Germinal center (tissue), 1 donor: ENCODE data around the gene TEX53.

Experiments
- DNase-seq: peaks from one replicate; pipeline ENCODE4 v3.0.0; 2012; ENCODE audit warnings: mixed read lengths, low spot score

Gene TEX53

DNA sequence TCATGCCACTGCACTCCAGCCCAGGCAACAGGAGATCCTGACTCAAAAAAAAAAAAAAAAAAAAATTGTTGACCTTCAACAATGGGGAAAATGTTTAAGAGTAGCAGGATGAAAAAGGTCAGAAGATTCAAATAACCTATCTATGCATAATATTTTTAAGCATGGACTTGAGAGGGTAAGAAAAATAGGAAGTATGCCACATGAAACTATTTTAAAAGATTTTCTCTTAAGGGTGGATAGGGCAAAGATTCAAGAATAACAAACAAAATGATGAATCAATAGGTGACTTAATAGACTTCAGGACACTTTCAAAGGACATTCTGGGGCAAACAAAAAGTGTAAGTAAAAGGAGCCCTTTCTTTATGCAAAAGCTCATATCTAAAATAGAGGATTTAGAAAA, 21.2 kb upstream of the TEX53 start:
- DNase-seq: no peak

GRCh38 chr9:114678130-114678529, 20.5 kb upstream of the TEX53 start:
- DNase-seq: no peak

DNA sequence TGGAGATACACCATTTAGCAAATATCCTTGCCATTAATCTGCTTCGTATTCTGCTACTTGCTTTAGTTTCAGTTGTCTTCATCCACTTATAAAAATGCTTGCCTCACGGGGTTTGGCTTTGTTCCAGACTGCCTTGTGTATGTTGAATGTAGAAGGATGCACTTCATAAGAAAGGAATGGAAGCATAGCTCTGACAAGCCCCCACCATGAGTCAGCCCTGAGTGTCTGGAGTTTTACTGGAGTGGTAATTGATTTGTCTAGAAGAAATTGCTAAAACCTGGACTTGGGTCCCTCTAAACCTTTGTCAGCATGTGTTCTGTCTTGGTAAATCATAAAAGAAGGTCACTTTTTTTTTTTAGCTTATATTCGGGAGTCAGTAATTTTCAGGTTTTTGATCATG, 19.8 kb upstream of the TEX53 start:
- DNase-seq: no peak

GRCh38 chr9:114676901-114677300, 19.3 kb upstream of the TEX53 start:
- no peak for DNase-seq

DNA sequence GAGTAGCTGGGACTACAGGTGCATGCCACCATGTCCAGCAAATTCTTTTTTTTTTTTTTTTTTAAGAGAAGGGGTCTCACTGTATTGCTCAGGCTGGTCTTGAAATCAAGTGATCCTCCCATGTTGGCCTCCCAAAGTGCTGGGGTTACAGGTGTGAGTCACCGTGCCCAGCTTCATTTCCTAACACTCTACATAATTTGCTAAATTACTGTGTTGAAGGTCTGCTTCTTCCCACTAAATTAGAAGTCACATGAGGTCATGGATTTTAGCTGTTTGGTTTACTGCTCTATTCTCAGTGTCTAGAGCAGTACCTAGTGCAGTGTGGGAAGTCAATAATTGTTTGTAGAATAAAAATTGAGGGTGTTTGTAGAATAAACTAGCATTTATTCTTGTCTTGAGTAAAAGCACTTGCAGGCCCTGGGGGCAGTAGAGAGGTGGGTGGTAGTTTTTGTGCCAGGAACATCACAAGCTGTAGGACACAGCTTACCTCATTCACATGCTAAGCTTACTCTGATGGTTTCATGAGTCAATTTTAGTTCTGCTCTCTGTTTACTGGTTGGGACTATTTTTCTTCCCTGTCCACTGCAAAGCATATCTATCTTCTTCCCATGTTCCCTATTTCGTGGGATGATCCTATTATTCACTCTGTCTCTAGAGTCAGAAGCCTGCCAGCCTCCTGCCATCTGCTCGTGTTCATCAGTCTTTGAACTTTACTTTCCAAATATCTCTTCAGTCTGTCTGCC, 17.4 kb upstream of the TEX53 start:
- DNase-seq: no peak

GRCh38 chr9:114674076-114674797, 16.6 kb upstream of the TEX53 start:
- no peak for DNase-seq

DNA sequence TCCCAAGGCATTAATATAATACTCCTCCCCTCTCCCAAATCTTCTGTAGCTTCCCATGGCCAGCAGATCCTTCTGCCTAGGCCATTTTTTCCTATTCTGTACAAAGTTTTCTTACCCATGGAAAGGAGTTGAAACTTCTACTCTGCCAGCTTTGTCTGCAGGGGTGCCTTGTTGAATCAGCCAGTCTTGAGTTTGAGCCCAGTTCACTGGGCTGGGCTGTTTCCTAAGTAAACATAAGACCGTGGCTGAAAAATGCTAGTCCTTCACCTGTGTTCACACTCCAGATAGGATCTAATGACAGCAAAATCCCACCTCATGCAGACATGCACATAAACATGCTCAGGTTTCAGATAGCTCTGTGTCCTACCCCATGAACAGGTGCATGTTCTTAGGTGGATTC, 14.0 kb upstream of the TEX53 start:
- no peak for DNase-seq

DNA sequence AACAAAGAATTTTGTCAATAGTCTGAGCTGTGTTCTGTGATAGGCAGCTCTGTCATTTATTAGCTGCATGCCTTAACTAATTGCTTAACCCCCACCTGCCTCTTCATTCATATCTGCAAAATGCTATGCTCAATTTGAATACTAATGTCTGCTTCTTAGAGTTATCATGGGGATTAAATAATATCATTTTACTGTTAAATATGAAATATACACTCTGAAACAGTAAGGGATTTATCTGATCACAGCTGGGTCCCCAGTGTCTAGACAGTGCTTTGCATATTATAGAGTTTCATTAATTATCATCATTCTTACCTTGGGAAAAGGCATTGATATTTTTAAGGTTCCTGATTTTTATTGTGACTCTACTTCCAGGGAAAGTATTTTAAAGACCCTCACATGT, 12.4 kb upstream of the TEX53 start:
- no peak for DNase-seq

DNA sequence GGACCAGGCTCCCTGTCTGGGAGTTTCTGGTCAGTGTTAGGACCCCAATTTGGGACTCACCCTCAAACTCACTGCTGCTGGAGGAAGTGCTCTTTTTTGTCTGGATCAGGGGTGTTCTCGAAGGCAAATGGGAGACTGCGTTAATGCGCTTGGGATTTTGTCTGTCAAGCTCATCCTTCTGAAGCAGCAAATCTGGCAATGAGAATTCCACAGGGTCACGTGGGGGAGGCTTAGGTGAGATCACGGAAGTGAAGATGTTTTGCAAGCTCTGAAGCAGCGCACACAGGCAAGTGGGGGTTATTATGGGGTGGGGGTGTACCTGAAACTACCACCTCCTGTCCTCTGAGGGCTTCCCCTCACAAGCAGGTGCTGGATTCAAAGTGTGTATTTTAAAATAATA, 10.5 kb upstream of the TEX53 start:
- DNase-seq: no peak

- no peak for DNase-seq
These were observed 9.2 kb upstream of the TEX53 start for GRCh38 chr9:114666851-114667250.

DNA sequence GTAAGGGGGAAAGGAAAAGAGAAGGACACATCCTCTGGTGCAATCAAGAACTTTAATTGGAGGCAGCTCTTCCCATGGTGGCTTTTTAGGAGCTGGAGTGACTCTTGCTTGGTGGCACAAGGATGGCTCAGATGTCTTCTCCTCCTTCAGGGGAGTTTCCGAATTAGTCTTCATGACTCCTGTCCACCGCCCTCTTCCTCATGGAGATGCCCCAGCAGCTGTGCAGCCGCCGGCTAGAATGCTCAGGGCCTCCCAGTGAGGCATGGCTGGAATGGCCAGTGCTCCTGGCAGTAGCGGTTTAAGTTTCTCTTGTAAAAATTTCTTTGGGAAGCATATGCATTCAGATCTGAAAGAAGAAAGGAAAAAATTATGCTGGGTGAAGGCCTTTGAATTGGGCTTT, 8.8 kb upstream of the TEX53 start:
- no peak for DNase-seq

DNA sequence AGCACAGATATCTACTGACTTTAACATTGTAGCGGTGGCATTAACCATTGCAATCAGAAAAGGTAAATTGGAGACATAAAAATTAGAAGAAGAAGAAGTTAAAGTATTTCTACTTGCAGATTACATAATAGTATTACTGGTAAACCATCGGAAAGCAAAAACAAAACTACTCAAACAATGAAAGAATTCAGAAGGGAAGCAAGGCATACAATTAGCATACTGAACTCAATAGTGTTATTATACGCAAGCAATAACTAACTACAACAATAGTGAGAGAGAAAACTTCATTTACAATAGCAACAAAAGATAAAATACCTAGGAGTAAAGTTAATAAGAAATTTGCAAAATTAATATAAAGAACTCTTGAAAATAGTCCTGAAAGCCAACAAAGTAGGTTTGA, 6.6 kb upstream of the TEX53 start:
- DNase-seq: no peak

DNA sequence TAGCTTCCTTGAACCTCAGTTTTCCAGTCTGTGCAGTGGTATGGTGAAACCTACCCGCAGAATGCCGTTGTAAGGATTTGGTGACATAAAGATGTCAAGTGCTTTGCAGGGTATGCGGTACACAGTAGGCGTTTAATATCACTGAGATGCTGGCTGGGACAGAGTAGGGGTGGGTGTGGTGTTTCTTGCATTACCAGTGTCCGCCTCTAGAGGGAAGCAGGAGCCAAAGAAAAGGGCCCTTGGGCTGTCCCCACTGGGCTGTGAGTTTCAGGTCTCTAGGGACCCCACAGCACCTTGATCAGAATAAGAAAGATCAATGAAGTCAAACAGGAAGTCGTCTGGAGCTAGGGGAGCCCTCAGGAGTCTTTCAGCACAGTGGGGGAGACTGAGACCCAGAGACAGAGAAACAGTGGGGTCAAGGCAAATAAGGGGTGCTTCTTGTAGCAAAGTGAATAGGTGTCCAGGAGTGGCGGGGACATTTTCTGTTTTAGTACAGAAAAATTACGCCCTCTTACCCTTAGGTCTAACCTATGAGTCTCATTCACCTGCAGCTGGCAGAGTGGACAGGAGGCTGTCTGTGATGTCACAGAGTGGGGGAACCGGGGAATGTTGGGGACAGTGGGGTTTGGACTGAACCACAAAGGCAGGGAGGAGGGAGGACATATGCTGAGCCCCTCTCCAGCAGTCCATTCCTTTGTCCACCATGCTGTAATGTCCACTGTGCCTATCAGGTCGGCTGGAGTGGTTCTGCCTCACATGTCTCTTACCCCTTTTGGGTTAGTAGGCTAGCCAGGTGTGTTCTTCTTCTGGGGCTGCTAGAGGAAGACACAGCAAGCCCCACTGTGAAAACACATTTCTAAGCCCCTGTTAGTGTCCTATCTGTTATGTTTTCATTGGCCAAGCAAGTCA, 4.7 kb upstream of the TEX53 start:
- DNase-seq: peak; percentile 83

DNA sequence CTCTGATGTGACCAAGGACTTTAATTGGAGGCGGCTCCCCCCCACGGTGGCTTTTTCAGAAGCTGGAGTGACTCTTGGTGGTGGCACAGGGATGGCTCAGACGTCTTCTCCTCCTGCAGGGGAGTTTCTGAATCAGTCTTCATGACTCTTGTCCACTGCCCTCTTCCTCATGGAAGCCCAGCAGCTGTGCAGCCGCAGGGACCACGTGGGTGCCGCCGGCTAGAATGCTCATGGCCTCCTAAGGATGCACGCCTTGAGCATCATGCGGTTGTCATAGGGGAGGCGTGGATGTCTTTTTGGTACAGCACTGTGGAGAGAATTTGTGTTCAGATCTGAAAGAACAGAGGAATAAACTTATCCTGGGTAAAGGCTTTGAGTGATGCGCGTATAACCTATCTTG, 1.3 kb downstream of the TEX53 start:
- DNase-seq: no peak

- DNase-seq: no peak
These were observed 1.9 kb downstream of the TEX53 start for GRCh38 chr9:114655689-114656088.

- peak; percentile 78 for DNase-seq
These were observed 3.9 kb downstream of the TEX53 start for GRCh38 chr9:114653556-114654159.

DNA sequence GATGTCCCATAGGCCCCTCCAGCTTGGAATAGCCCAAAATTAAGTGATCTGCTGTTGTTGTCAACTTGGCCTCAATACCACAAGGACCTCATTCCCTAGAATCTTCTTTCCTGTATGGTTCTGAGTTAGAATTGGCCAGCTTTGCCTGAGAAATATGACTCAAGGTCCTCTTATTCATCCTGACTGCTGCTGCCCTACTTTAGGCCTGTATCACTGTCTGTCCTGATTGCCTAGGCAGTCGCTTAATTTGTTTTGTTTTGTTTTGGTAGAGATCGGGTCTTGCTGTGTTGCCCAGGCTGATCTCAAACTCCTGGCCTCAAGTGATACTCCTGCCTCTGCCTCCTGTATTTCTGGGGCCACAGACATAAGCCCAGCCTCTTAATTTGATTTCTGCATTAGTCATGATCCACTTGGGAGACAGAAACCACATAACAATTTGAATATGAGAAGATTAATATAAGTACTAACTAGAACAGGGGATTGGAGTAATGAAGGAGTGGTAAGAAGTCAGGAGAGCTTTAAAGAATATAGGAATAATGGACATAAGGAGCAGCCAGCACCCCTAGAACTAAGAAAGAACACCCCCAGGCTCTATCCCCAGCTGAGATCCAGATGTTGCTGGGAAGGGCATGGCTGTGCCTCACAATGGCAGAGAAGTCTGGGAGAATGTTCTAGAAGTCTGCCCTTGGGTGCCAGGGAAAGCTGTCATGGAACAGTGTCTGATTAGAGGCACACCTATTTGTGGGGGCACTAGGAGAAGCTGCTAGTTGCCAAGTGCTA, 4.6 kb downstream of the TEX53 start:
- DNase-seq: no peak

DNA sequence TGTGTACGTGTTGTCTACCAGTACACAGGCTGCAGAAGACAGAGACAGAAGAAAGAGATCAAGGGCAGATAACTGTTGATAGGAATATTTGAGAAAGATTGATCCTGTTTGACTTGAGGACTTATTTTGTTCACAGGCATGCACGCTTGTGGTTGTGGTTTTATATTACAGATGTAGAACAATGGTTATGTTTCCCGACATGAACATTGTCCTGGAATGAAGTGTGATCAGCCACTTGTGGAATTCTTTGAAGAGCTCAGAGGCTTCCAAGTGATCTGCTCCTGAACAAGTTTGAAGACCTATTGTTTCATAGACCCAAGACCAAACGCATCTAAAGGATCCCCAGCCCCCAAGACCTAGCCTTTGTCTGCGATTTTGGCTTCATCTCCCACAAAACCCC, 13.7 kb downstream of the TEX53 start:
- no peak for DNase-seq

GRCh38 chr9:114643001-114643400, 14.6 kb downstream of the TEX53 start:
- no peak for DNase-seq

DNA sequence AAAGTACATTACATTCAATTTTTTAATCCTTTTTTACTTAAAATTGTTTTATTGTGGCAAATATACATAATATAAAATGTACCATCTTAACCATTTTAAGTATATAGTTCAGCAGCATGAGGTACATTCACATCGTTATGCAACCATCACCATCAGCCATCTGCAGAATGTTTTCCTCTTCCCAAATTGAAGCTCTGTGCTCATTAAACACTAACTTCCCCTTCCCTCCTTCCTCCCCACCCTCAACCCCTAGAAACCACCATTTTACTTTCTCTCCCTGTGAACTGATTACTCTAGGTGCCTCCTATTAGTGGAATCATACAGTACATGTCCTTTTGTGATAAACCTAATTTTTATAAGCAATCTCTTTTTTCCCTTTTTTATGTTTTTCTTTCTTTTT, 15.6 kb downstream of the TEX53 start:
- DNase-seq: no peak

GRCh38 chr9:114638404-114638803, 19.2 kb downstream of the TEX53 start:
- no peak for DNase-seq

DNA sequence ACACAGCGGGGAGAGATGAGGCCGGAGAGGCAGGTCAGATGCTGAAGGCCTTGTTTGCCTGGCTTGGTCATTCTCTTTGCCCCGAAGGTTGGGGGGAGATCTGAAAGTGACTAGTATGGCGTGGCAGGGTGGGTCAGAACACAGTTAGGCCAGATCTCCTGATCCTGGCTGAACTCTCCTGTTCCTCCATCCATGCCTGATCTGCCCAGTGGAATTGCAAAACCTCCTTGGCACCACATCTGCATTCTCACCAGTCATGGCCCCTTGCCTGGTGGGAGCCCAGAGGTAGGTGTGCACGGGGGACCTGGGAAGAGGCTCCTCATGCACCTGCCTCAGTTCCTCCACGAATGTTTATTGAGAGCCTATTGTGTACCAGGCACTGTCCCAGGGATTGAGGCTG, 23.2 kb downstream of the TEX53 start:
- no peak for DNase-seq
